ENCODE measurements around the gene CCDC183.

CCDC183 gene

DNA sequence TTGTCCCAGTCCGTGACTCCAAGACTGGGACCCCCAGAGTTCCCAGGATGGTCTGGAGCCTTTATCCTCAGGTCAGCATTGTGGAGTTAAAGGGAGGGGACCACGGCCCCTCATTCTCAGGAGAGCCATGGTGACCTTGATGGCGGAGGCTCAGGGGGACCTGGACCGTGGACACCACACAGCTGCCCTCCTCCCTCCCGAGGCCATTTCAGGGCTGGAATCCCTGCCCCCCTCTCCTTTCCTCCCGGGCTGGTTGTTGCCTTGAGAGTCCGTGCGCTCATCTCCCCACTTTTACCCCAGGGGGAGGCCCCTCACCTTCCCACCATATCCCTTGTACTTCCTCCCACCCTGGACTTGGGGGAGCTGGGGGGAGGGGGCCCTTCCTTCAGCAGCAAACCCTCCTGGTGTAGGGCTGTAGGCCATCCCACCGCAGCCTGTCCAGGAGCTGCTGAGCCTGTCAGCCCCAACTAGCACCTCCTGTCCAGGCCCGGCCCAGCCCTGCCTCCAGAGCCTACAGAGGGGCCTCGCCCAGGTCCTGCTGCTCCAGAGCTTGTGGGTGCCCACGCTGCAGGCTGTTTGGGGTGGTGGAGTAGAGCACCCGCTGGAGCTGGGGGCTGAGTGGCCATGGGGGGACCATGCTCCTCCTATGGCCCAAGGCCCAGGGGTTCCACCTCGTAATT, 31.8 kb downstream of the CCDC183 start:
- no peak overlapping the region for H4K91ac ChIP-seq (ENCODE audit: low read length)
- no peak overlapping the region for H3K4me3 ChIP-seq (ENCODE audit: insufficient read depth in 1 of 2, low read depth in 1 of 2, low read length in 2 of 2)
- no peak overlapping the region for H2BK120ac ChIP-seq (ENCODE audit: low read depth, low read length)
- no peak overlapping the region for H3K9ac ChIP-seq (ENCODE audit: low read length)
- H2AK5ac ChIP-seq (ENCODE audit: low read length, severe bottlenecking): no peak overlapping the region
- H3K79me1 ChIP-seq (replicated peaks; ENCODE audit: low read length, poor library complexity, severe bottlenecking): peaks cover 63% of the 10 kb centered on the region
- no peak overlapping the region for H2BK15ac ChIP-seq (ENCODE audit: low read depth, poor library complexity, severe bottlenecking)
- H3K18ac ChIP-seq (ENCODE audit: low read depth in 1 of 2, low read length in 2 of 2): no peak overlapping the region
- DNase-seq: no peak
- H2BK12ac ChIP-seq (ENCODE audit: low read length in 2 of 2): no peak overlapping the region
- H3K9me3 ChIP-seq (ENCODE audit: control insufficient read depth, low read length): no peaks in the 10 kb centered on the region
- no peak overlapping the region for H3K27ac ChIP-seq (ENCODE audit: low read length, poor library complexity, severe bottlenecking)
- peaks cover 5% of the 10 kb centered on the region for H3K4me1 ChIP-seq (ENCODE audit: control insufficient read depth, insufficient read depth, low read depth, low read length)
- H3K14ac ChIP-seq (ENCODE audit: low read length in 2 of 2): no peak overlapping the region
- H2BK5ac ChIP-seq (ENCODE audit: low read depth, low read length, poor library complexity, severe bottlenecking): no peak overlapping the region
- no peak overlapping the region for H3K4ac ChIP-seq (ENCODE audit: low read depth in 1 of 2, low read length in 2 of 2)
- 92% methylated on average over 10 of the region's 14 CpGs for WGBS
- H3K23ac ChIP-seq (ENCODE audit: low read length in 2 of 2): no peak overlapping the region
- peaks cover 80 to 98% of the 10 kb centered on the region in 2 experiments for H3K36me3 ChIP-seq (ENCODE audit: control insufficient read depth in 1 of 2, insufficient read depth in 2 of 2, low read depth in 1 of 2, low read length in 2 of 2)
- H2AFZ ChIP-seq (ENCODE audit: low read depth, low read length): no peak overlapping the region
- no peak overlapping the region for H3K4me2 ChIP-seq (ENCODE audit: low read length, poor library complexity, severe bottlenecking)
- H4K8ac ChIP-seq (ENCODE audit: low read length): no peak overlapping the region
- no peaks in the 10 kb centered on the region for H3K27me3 ChIP-seq (ENCODE audit: control insufficient read depth in 1 of 2, insufficient read depth in 1 of 2, low read length in 2 of 2)

DNA sequence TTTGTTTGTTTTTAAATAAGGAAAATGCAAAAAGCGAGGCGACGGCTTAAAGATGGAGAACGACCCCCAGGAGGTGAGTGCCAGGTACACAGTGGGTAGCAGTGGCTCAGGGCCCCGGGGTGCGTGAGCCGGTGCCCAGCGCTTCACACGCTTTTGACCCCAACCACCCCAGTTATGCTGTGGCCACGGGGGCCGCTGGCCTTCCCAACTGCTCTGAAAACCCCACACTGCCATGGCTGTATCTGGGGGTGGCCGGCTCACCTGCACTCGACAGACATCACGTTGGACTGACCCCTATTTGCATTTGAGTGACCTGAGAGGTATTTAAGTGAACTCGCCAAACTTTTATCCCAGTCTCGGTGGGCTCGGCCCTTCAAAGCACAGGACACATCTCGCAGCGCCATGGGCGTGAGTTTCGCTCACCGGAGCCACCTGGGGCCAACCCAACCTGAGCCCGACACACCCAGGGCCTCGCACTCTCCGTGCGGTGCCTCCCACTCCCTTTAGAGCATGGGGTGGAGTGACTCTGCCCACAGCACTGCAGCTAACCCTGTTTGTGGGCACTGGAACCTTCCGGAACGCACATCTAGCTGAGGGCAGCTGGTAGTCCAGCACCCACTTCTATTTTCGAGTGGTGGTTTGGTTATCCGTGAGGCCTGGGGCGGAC, 32.5 kb downstream of the CCDC183 start:
- Histone ChIP-seq H3K4ac (ENCODE audit: low read depth in 1 of 2, low read length in 2 of 2) (no peak overlapping the region), H4K91ac (ENCODE audit: low read length) (no peak overlapping the region), H2BK5ac (ENCODE audit: low read depth, low read length, poor library complexity, severe bottlenecking) (no peak overlapping the region), H2BK15ac (ENCODE audit: low read depth, poor library complexity, severe bottlenecking) (no peak overlapping the region), H3K4me2 (ENCODE audit: low read length, poor library complexity, severe bottlenecking) (no peak overlapping the region), H3K27ac (ENCODE audit: low read length, poor library complexity, severe bottlenecking) (no peak overlapping the region), H3K9ac (ENCODE audit: low read length) (no peak overlapping the region), H2AK5ac (ENCODE audit: low read length, severe bottlenecking) (no peak overlapping the region), H3K18ac (ENCODE audit: low read depth in 1 of 2, low read length in 2 of 2) (no peak overlapping the region), H2BK12ac (ENCODE audit: low read length in 2 of 2) (peak overlapping the region in 1 of 2 experiments; percentile 43), H3K27me3 (ENCODE audit: control insufficient read depth in 1 of 2, insufficient read depth in 1 of 2, low read length in 2 of 2) (no peaks in the 10 kb centered on the region), H3K4me1 (ENCODE audit: control insufficient read depth, insufficient read depth, low read depth, low read length) (peaks cover 5% of the 10 kb centered on the region), H3K14ac (ENCODE audit: low read length in 2 of 2) (no peak overlapping the region), H3K23ac (ENCODE audit: low read length in 2 of 2) (no peak overlapping the region), H4K8ac (ENCODE audit: low read length) (no peak overlapping the region), H3K79me1 (replicated peaks; ENCODE audit: low read length, poor library complexity, severe bottlenecking) (peaks cover 57% of the 10 kb centered on the region), H3K4me3 (ENCODE audit: insufficient read depth in 1 of 2, low read depth in 1 of 2, low read length in 2 of 2) (no peak overlapping the region), H3K36me3 (ENCODE audit: control insufficient read depth in 1 of 2, insufficient read depth in 2 of 2, low read depth in 1 of 2, low read length in 2 of 2) (peaks cover 80 to 96% of the 10 kb centered on the region in 2 experiments), H2BK120ac (ENCODE audit: low read depth, low read length) (no peak overlapping the region), H3K9me3 (ENCODE audit: control insufficient read depth, low read length) (no peaks in the 10 kb centered on the region), H2AFZ (ENCODE audit: low read depth, low read length) (no peak overlapping the region)
- DNase-seq: no peak
- WGBS: 96% methylated on average over 31 of the region's 31 CpGs

DNA sequence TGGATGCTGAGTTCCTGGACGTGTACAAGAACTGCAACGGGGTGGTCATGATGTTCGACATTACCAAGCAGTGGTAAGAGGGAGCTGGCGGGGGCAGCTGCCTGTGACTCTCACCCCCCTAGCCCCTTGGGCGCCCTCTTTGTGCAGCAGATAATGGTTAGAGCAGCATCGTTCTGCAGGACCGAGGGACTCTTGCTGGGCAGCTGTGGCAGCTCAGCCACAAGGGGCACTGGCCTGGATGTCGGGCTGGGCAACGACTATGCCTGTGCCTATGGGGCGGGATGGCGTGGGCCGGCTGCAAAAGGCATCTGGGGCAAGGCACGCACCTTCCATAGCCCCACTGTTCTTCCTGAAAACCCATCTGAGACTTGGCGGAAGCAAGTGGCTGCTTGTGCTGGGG, 33.3 kb downstream of the CCDC183 start:
- H3K4me2 ChIP-seq (ENCODE audit: low read length, poor library complexity, severe bottlenecking): no peak overlapping the region
- no peak overlapping the region for H3K18ac ChIP-seq (ENCODE audit: low read depth in 1 of 2, low read length in 2 of 2)
- no peak for DNase-seq
- no peak overlapping the region for H3K4me3 ChIP-seq (ENCODE audit: insufficient read depth in 1 of 2, low read depth in 1 of 2, low read length in 2 of 2)
- no peak overlapping the region for H2BK120ac ChIP-seq (ENCODE audit: low read depth, low read length)
- H4K91ac ChIP-seq (ENCODE audit: low read length): no peak overlapping the region
- no peak overlapping the region for H2BK12ac ChIP-seq (ENCODE audit: low read length in 2 of 2)
- 98% methylated on average over 14 of the region's 14 CpGs for WGBS
- no peak overlapping the region for H2BK5ac ChIP-seq (ENCODE audit: low read depth, low read length, poor library complexity, severe bottlenecking)
- no peak overlapping the region for H3K14ac ChIP-seq (ENCODE audit: low read length in 2 of 2)
- no peak overlapping the region for H2AK5ac ChIP-seq (ENCODE audit: low read length, severe bottlenecking)
- H3K9me3 ChIP-seq (ENCODE audit: control insufficient read depth, low read length): no peaks in the 10 kb centered on the region
- peaks cover 82 to 92% of the 10 kb centered on the region in 2 experiments for H3K36me3 ChIP-seq (ENCODE audit: control insufficient read depth in 1 of 2, insufficient read depth in 2 of 2, low read depth in 1 of 2, low read length in 2 of 2)
- H2AFZ ChIP-seq (ENCODE audit: low read depth, low read length): no peak overlapping the region
- no peak overlapping the region for H3K27ac ChIP-seq (ENCODE audit: low read length, poor library complexity, severe bottlenecking)
- H3K23ac ChIP-seq (ENCODE audit: low read length in 2 of 2): no peak overlapping the region
- no peak overlapping the region for H4K8ac ChIP-seq (ENCODE audit: low read length)
- peaks cover 5% of the 10 kb centered on the region for H3K4me1 ChIP-seq (ENCODE audit: control insufficient read depth, insufficient read depth, low read depth, low read length)
- H3K9ac ChIP-seq (ENCODE audit: low read length): no peak overlapping the region
- H2BK15ac ChIP-seq (ENCODE audit: low read depth, poor library complexity, severe bottlenecking): no peak overlapping the region
- no peaks in the 10 kb centered on the region for H3K27me3 ChIP-seq (ENCODE audit: control insufficient read depth in 1 of 2, insufficient read depth in 1 of 2, low read length in 2 of 2)
- H3K4ac ChIP-seq (ENCODE audit: low read depth in 1 of 2, low read length in 2 of 2): no peak overlapping the region
- peaks cover 55% of the 10 kb centered on the region for H3K79me1 ChIP-seq (replicated peaks; ENCODE audit: low read length, poor library complexity, severe bottlenecking)

DNA sequence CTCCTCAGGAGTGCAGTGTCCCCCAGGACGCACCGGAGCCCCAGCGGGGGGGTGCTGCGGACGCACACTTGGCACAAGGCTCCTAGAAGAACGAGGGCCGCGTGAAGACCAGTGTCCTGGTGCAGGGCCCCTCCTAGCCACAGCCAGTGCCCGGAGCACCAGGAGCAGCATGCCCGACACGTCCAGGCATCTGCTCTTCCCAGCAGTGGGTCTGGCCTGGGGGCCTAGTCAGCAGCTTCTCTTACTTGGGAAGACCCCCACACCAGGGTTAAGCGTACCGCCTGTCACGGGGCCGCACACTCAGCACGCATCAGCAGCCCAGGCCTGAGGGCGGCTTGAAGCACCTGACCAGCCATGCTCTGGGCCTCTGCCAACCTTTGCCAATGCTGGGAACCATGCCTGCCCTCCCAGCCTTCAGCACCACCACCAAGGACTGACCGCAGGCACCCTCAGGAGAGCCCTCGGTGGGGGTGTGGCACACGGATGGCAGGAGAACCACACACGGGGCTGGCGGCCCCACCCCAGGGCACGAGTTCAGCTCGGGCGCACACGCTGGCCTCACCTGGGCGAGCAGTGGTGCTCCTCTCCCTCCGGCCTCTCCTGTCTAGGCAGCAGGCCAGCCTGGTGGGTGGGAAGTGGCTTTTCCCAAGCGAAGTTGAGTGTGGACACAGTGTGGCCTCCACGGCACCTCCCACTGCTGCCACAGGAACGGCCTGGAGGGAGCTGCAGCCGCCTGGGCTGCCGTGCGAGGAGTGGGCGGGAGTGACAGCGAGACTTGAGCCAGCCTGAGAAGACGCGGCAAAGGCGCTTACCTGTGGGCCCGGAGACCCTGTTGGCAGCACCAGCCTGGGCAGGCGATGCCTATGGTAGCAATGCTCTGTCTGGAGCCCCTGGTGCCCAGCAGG, 34.1 kb downstream of the CCDC183 start:
- 94% methylated on average over 41 of the region's 41 CpGs for WGBS

More for the DNA sequence above, 34.1 kb downstream of the CCDC183 start:
- H3K4ac ChIP-seq (ENCODE audit: low read depth in 1 of 2, low read length in 2 of 2): no peak overlapping the region
- H3K14ac ChIP-seq (ENCODE audit: low read length in 2 of 2): no peak overlapping the region
- H3K9ac ChIP-seq (ENCODE audit: low read length): no peak overlapping the region
- H3K27me3 ChIP-seq (ENCODE audit: control insufficient read depth in 1 of 2, insufficient read depth in 1 of 2, low read length in 2 of 2): no peaks in the 10 kb centered on the region
- no peak overlapping the region for H2BK120ac ChIP-seq (ENCODE audit: low read depth, low read length)
- peaks cover 5% of the 10 kb centered on the region for H3K4me1 ChIP-seq (ENCODE audit: control insufficient read depth, insufficient read depth, low read depth, low read length)
- no peak for DNase-seq
- H3K23ac ChIP-seq (ENCODE audit: low read length in 2 of 2): no peak overlapping the region
- no peak overlapping the region for H2BK12ac ChIP-seq (ENCODE audit: low read length in 2 of 2)
- H2AFZ ChIP-seq (ENCODE audit: low read depth, low read length): no peak overlapping the region
- no peak overlapping the region for H2BK5ac ChIP-seq (ENCODE audit: low read depth, low read length, poor library complexity, severe bottlenecking)
- no peak overlapping the region for H3K4me2 ChIP-seq (ENCODE audit: low read length, poor library complexity, severe bottlenecking)
- no peak overlapping the region for H2AK5ac ChIP-seq (ENCODE audit: low read length, severe bottlenecking)
- no peak overlapping the region for H3K4me3 ChIP-seq (ENCODE audit: insufficient read depth in 1 of 2, low read depth in 1 of 2, low read length in 2 of 2)
- peaks cover 76 to 88% of the 10 kb centered on the region in 2 experiments for H3K36me3 ChIP-seq (ENCODE audit: control insufficient read depth in 1 of 2, insufficient read depth in 2 of 2, low read depth in 1 of 2, low read length in 2 of 2)
- H4K8ac ChIP-seq (ENCODE audit: low read length): no peak overlapping the region
- no peak overlapping the region for H3K18ac ChIP-seq (ENCODE audit: low read depth in 1 of 2, low read length in 2 of 2)
- peaks cover 50% of the 10 kb centered on the region for H3K79me1 ChIP-seq (replicated peaks; ENCODE audit: low read length, poor library complexity, severe bottlenecking)
- H2BK15ac ChIP-seq (ENCODE audit: low read depth, poor library complexity, severe bottlenecking): no peak overlapping the region
- no peak overlapping the region for H4K91ac ChIP-seq (ENCODE audit: low read length)
- H3K27ac ChIP-seq (ENCODE audit: low read length, poor library complexity, severe bottlenecking): no peak overlapping the region
- H3K9me3 ChIP-seq (ENCODE audit: control insufficient read depth, low read length): no peaks in the 10 kb centered on the region
